Neural progenitor cell (in vitro differentiated cells): ENCODE results near the gene PIAS1. TPM values are rescaled to one million over a fixed set of nuclear protein-coding genes. Genes with fewer than 3 reads are reported as not detected.

ENCODE experiments used
- DNase-seq: peaks from one replicate; pipeline ENCODE4 v3.0.0-alpha.2; 2016; ENCODE audit warnings: low spot score
- H2AFZ ChIP-seq: fragments of 200-600 bp; sonication (generic); replicated peaks from 2 replicates; pipeline ENCODE4 v1.6.1; 2016; ENCODE audit warnings: antibody characterized with exemption
- H3F3A ChIP-seq: fragments of 200-600 bp; sonication (generic); 2 replicates; pipeline ENCODE4 v1.6.1; 2016; ENCODE audit warnings: antibody characterized with exemption, low read depth
- H3K27ac ChIP-seq: fragments of 200-600 bp; sonication (generic); 2 replicates; pipeline ENCODE4 v1.5.1; 2016; ENCODE audit warnings: mild to moderate bottlenecking
- H3K27me3 ChIP-seq: fragments of 200-600 bp; sonication (generic); 2 replicates; pipeline ENCODE4 v1.6.1; 2016; ENCODE audit warnings: mild to moderate bottlenecking, moderate library complexity
- H3K36me3 ChIP-seq: fragments of 200-600 bp; sonication (generic); 2 replicates; pipeline ENCODE4 v1.5.1; 2016
- H3K4me1 ChIP-seq: fragments of 200-600 bp; sonication (generic); 2 replicates; pipeline ENCODE4 v1.6.1; 2016; ENCODE audit warnings: mixed run types
- H3K4me2 ChIP-seq: fragments of 200-600 bp; sonication (generic); 2 replicates; pipeline ENCODE4 v1.6.1; 2016
- H3K4me3 ChIP-seq: fragments of 200-600 bp; sonication (generic); 2 replicates; pipeline ENCODE4 v1.5.1; 2016
- H3K79me2 ChIP-seq: fragments of 200-600 bp; sonication (generic); 2 replicates; pipeline ENCODE4 v1.6.1; 2016; ENCODE audit warnings: low read depth
- H3K9ac ChIP-seq: fragments of 200-600 bp; sonication (generic); 2 replicates; pipeline ENCODE4 v1.6.1; 2016
- H3K9me3 ChIP-seq: fragments of 200-600 bp; sonication (generic); 2 replicates; pipeline ENCODE4 v1.5.1; 2016; ENCODE audit warnings: low read depth
- H4K20me1 ChIP-seq: fragments of 200-600 bp; sonication (generic); 2 replicates; pipeline ENCODE4 v1.6.1; 2016; ENCODE audit warnings: low read depth
- H3K27ac Mint-ChIP-seq: 3 replicates; pipeline ENCODE4 v1.8.0; 2021; ENCODE audit warnings: mixed read lengths
- H3K27me3 Mint-ChIP-seq: 2 replicates; pipeline ENCODE4 v1.8.0; 2022; ENCODE audit warnings: low read depth, mild to moderate bottlenecking, inconsistent platforms, moderate library complexity, mixed read lengths; ENCODE audit not compliant: insufficient read depth
- H3K36me3 Mint-ChIP-seq: 3 replicates; pipeline ENCODE4 v1.8.0; 2021; ENCODE audit warnings: mixed read lengths
- H3K4me1 Mint-ChIP-seq: 3 replicates; pipeline ENCODE4 v1.8.0; 2021; ENCODE audit warnings: mixed read lengths
- H3K4me3 Mint-ChIP-seq: 3 replicates; pipeline ENCODE4 v1.8.0; 2021; ENCODE audit warnings: mild to moderate bottlenecking, moderate library complexity, mixed read lengths
- H3K9me3 Mint-ChIP-seq: 3 replicates; pipeline ENCODE4 v1.8.0; 2020; ENCODE audit warnings: mixed read lengths
- CTCF ChIP-seq: fragments of 200-600 bp; sonication (generic); IDR thresholded peaks from 2 replicates; pipeline ENCODE4 v1.5.1; 2017; ENCODE audit warnings: antibody characterized with exemption, mild to moderate bottlenecking
- EZH2 ChIP-seq: fragments of 200-600 bp; sonication (generic); IDR thresholded peaks from 2 replicates; pipeline ENCODE4 v1.6.1; 2017; ENCODE audit warnings: antibody characterized with exemption, mild to moderate bottlenecking, moderate library complexity
- EZH2phosphoT487 ChIP-seq: fragments of 200-600 bp; sonication (generic); IDR thresholded peaks from 2 replicates; pipeline ENCODE4 v1.6.1; 2017; ENCODE audit warnings: antibody characterized with exemption
- total RNA-seq: library from RNA; depleted of rRNA; stranded (reverse); fragments of >200 nt; gene quantifications from 2 replicates; pipeline ENCODE4 v1.2.3, GENCODE V29; 2015; ENCODE audit warnings: low replicate concordance

Gene PIAS1
- total RNA-seq, 1 donor from 2014 or later: 34.6 TPM

- Histone ChIP-seq H3K9ac (peak overlapping the region; percentile 85), H3K79me2 (peaks cover 58% of the 10 kb centered on the region)
Observed at GRCh38 chr15:68228143-68228970, 174.2 kb downstream of the PIAS1 start.

DNA sequence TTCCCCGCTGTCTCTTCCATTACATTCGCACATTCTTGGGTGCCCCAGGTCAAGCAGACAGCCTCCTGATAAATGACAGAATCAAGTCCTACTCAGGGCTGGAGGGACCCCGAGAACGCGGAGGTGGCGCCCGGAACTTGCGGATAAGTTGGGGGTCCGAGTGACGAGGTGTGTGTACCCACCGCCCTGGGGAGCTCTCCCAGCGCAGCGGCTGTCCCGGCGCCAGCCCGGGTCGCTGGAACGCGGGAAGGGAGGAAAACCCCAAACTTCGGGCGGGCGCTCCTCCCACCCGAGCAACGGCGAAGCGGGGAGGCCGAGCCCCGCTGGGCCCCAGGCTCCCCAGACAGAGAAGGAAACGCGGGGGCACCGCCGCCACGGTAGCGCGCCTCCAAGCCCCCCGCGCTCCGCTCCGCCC lies 174.9 kb downstream of the PIAS1 start:
- DNase-seq: no peak
- peak overlapping the region; percentile 83 for H3K4me2 ChIP-seq
- H3K27ac ChIP-seq: peak overlapping the region; percentile 89
- peak overlapping the region; percentile 91 for H2AFZ ChIP-seq
- H4K20me1 ChIP-seq: peaks cover 23% of the 10 kb centered on the region
- peaks cover 14% of the 10 kb centered on the region for H3K27me3 Mint-ChIP-seq
- H3K4me3 ChIP-seq: peak overlapping the region; percentile 77
- no peak overlapping the region for H3K27ac Mint-ChIP-seq
- H3K27me3 ChIP-seq: no peaks in the 10 kb centered on the region
- TF ChIP-seq EZH2: no peak
- peak; percentile 47 for TF ChIP-seq EZH2phosphoT487
- TF ChIP-seq CTCF: no peak
- H3K36me3 Mint-ChIP-seq: peaks cover 4% of the 10 kb centered on the region
- peaks cover 18% of the 10 kb centered on the region for H3F3A ChIP-seq
- no peaks in the 10 kb centered on the region for H3K36me3 ChIP-seq
- peak overlapping the region; percentile 90 for H3K4me3 Mint-ChIP-seq
- H3K9me3 Mint-ChIP-seq: no peaks in the 10 kb centered on the region
- H3K4me1 ChIP-seq: peaks cover 37% of the 10 kb centered on the region
- peaks cover 61% of the 10 kb centered on the region for H3K4me1 Mint-ChIP-seq
- H3K9ac ChIP-seq: peak overlapping the region; percentile 85
- H3K9me3 ChIP-seq: no peaks in the 10 kb centered on the region
- peaks cover 52% of the 10 kb centered on the region for H3K79me2 ChIP-seq

More at GRCh38 chr15:68228143-68228970, 174.2 kb downstream of the PIAS1 start:
- Histone ChIP-seq H4K20me1 (peaks cover 23% of the 10 kb centered on the region), H3K9me3 (no peaks in the 10 kb centered on the region), H3K27me3 (no peaks in the 10 kb centered on the region), H3K4me3 (peak overlapping the region; percentile 77), H2AFZ (peak overlapping the region; percentile 91), H3K27ac (no peak overlapping the region), H3K36me3 (no peaks in the 10 kb centered on the region), H3K4me1 (peaks cover 30% of the 10 kb centered on the region), H3K4me2 (peak overlapping the region; percentile 83), H3F3A (peaks cover 18% of the 10 kb centered on the region)
- Mint-ChIP-seq H3K27ac (no peak overlapping the region), H3K9me3 (peaks cover under 1% of the 10 kb centered on the region), H3K4me1 (peaks cover 55% of the 10 kb centered on the region), H3K4me3 (peak overlapping the region; percentile 90), H3K36me3 (peaks cover 6% of the 10 kb centered on the region), H3K27me3 (peaks cover 14% of the 10 kb centered on the region)
- no peak for DNase-seq
- TF ChIP-seq EZH2 (no peak), EZH2phosphoT487 (no peak), CTCF (no peak)

DNA sequence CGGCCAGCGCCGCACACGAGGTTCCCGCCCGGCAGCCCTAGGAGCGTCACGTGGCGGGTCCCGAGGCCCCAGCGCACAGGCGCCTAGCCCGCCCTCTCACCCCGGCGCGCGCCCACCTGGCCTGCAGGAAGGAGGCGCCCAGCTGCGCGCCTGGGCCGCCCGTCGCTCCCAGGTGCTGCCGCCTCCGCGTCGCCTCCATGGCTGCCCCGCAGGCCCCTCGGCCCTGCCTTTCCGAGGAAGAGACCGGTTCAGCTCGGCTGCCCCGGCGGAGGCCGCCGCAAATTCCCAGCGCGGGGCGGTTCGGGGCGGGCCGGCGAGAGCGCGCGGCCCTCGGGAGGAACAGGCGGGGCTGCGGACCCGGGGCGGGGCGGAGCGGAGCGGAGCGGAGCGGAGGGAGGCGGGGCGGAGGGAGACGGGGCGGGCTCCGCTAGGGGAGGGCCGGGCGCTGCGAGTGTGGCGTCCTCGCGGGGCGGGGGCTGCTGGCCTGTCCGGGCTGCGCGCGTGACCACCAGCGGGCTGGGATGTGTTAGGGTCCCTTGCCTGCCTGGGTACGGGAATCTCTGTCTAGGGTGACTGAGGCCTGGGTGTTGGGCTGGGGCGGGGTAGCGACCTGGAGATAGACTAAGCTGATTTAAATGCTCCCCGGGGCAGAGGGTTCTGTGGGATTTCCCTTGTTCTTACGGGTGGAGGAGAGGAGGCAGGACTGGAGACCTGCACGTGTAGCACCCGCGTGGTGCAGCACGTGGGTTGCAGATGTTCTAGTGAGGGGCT lies 175.5 kb downstream of the PIAS1 start, which contains the start of gene CLN6:
Gene CLN6, minus strand, starts transcription at position 343 of the 771 bp plus-strand sequence. Its CDS starts 144 bp downstream, at position 199.
- peak; percentile 93 for DNase-seq
- Mint-ChIP-seq H3K4me3 (peak within 1 kb of the TSS; percentile 96), H3K4me1 (peaks cover 67% of the 10 kb centered on the region), H3K27ac (peak within 1 kb of the TSS; percentile 88), H3K27me3 (peaks cover 14% of the 10 kb centered on the region), H3K9me3 (no peaks in the 10 kb centered on the region), H3K36me3 (peaks cover 3% of the 10 kb centered on the region)
- Histone ChIP-seq H3K4me2 (peak within 1 kb of the TSS; percentile 83), H3K79me2 (peaks cover 46% of the 10 kb centered on the region), H4K20me1 (peaks cover 23% of the 10 kb centered on the region), H2AFZ (peak within 1 kb of the TSS; percentile 91), H3K27ac (peak within 1 kb of the TSS; percentile 89), H3K27me3 (no peaks in the 10 kb centered on the region), H3K9ac (peak within 1 kb of the TSS; percentile 85), H3K4me3 (peak within 1 kb of the TSS; percentile 77), H3K9me3 (no peaks in the 10 kb centered on the region), H3K36me3 (no peaks in the 10 kb centered on the region), H3K4me1 (peaks cover 38% of the 10 kb centered on the region), H3F3A (peaks cover 18% of the 10 kb centered on the region)
- TF ChIP-seq EZH2: no peak
- no peak for TF ChIP-seq CTCF
- no peak for TF ChIP-seq EZH2phosphoT487
